HG03108 (cell line): ENCODE measurements around the gene DCHS2.

Experiments
- ATAC-seq: cut with Tn5 transposase; IDR thresholded peaks from one replicate; pipeline ENCODE4 v1.9.1; 2021; ENCODE audit warnings: moderate library complexity; ENCODE audit not compliant: unreplicated experiment

The DCHS2 gene

GRCh38 chr4:154329939-154330338, 161.7 kb downstream of the DCHS2 start:
- ATAC-seq = no peak

- ATAC-seq = no peak
These were observed 162.2 kb downstream of the DCHS2 start for GRCh38 chr4:154329268-154329868.

GRCh38 chr4:154328030-154328429, 163.6 kb downstream of the DCHS2 start:
- ATAC-seq = no peak

DNA sequence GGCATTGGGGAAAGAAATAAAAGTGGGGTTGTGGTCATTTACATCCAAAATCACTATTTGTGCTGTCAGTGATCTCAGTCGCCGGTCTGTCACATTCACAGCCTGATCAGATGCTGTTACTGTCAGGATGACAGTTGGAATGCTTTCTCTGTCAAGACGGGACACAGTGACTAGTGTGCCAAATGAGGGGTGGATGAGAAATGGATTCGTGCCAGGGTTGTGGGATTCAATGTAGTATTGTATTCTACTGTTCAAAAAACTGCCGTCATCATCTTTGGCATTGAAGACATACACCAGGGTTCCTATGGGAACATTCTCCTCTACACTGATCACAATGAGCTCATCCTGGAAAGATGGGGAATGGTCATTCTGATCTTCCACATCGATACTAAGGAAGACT, 171.1 kb downstream of the DCHS2 start:
- no peak for ATAC-seq

DNA sequence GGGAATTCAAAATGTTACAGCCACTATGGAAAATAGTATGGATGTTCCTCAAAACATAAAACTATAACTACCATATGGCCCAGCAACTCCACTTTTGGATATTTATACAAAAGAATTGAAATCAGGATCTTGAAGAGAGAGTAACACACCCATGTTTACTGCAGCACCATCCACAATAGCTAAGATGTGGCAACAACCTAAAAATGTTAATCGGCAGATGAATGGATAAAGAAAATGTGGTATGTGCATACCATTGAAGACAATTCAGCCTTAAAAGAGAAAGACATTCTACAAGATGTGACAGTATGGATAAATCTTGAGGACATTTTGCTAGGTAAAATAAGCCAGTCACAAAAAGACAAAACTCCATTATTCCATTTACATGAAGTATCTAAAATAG, 171.9 kb downstream of the DCHS2 start:
- ATAC-seq = no peak

DNA sequence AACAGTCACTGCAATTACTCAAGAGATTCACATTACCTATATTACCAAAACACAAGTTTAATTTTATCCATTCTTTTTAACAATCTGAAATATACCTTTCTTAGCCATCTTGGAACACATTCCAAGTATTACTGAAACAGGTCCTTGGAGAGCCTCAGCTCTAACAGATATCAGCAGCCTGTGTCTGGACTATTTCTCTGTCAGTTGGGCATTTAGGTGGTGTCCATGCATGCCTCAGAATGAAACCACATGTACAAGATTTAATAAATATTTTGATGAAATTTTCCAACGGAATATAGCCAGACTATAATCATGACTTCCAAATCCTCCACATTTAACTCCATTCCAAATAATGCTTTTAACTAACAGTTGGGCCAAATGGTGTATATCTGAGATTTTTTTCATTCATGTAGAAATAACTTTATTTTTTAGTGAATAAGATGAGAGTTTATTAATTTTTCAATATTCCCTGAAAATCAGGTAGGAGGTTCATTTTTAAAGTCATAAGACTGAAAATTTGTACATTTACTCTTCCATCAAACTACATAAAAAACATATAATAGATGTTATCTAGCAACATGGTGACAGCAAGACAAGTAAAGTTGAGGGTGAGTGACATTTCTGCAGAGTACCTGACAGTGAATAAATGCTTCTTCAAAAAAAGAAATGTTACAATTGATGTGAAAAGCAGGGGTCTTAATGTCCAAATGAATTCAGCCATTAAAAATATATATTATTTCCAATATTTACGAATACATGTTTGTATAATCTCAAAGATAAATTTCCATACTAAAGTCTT, 174.2 kb downstream of the DCHS2 start:
- no peak for ATAC-seq

DNA sequence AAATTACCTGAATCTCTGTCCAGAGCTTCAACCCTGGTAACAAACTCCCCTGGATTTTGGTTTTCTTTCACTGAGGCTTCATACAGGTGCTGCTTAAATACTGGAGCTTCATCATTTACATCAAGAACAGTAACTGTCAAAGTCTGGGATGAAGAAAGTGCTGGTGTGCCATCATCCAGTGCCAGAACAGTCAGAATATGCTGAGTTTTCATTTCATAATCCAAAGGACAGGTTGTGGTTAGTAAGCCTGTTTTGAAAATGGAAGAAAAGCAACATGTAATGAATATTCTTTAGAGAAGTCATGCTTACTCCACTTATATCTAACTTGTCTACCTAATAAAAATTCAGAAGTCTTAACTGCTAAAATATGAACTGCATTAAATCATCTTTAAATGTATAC, 175.9 kb downstream of the DCHS2 start:
- ATAC-seq = no peak

DNA sequence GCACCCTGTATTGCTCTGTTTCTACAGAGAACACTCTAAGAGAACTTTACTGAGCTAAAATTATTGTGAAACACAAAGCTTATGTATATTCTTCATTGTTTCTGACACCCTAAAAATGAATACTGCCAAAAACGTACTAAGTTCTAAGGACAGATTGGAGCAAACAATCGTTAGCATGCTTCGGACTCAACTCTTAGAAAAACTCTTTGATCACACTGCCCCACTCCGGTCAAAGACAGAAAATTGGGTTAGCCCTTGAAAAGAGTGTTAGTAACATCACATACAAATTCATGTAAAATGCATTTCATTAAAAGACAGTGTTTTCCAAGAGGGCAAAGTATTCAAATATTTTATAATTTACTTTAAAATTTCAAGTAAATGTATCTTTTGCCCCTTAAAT, 177.4 kb downstream of the DCHS2 start:
- ATAC-seq = no peak

- no peak for ATAC-seq
These were observed 178.5 kb downstream of the DCHS2 start for GRCh38 chr4:154313004-154313585.

GRCh38 chr4:154312246-154312645, 179.4 kb downstream of the DCHS2 start:
- ATAC-seq = no peak

DNA sequence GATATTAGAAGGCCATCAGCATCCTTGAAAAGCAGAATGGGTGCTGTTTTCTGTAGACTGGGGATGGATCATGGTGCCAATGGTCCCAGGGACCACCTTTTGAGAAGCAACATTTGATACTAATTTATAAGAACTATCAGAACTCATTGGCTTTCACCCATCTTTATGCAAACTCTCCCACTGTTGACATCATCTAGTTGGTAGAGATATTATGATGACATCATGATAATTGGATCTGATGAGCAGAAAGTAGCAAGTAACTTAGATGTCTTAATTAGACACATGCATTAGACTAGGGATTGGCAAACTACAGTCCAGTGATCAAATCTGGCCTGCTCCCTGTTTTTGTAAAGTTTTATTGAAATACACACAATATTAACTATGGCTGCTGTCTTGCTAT, 181.0 kb downstream of the DCHS2 start:
- no peak for ATAC-seq

DNA sequence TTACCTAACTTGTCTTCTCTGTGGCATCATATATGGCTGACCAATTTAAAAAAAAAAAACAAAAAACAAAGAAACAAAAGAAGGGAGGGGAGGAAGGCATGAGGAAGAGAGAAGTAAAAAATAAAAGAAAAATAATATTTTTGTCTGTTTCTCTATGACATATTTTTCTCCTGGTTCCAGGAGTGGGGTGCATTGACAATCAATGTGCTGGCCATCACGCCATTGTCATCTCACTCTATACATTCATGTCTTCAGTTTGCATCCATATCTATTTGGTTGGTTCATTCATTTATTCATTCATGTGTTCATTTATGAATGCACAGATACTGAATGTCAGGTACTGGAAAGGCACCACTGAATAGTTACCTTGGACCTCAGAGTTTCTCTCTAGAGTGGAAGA, 183.4 kb downstream of the DCHS2 start:
- no peak for ATAC-seq

DNA sequence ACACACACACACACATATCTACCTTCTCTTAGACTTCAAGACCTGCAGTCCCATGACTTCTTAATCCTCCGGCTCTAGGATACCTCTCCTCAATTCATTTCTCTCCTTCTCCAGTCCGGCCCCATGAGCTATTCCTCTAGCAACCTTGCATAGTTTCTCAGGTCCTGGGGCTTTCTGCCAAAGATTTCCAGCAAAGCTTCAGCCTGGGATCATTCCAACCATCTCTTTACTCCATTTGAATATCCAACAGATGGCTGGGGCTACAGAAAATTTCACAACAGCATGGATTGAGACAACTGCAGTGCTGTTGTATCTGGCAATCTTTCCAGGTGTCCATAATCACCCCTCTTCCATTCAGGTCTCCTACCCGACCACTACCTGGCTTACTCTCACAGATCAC, 184.1 kb downstream of the DCHS2 start:
- no peak for ATAC-seq

DNA sequence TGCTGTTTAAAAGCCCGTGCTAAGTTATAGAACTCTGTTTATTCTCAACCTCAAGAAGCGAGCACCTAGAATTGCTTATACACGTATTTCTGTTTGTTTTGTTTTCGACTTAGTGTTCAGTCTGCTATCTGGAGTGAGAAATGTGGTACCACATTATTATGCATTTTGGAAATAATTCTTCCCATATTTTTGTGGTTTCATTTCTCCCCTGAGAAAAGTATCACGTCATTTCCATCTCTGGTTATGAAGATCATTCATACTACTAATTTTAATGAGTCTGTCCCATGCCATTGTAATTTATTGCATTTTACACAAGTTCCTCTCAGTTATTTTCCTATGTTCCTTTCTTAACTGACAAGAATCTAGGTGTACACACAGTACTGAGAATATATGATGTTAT, 186.0 kb downstream of the DCHS2 start:
- ATAC-seq = no peak

DNA sequence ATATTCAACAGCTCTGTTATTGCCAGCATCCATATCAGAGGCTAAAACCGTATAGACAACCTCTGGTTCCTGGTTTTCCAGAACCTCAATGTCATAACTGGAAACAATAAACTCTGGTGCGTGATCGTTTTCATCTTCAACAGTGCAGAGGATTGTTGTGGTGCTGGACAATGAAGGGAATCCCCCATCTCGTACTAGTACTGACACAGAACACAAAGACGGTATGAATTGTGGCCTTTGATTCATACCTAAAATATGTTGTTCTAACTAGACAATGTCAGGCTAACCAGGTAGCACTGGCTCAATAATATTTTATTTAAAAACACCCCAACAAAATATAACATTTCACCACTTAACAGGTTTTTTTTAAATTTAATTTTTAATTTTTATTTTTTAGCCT, 186.9 kb downstream of the DCHS2 start:
- no peak for ATAC-seq

GRCh38 chr4:154294652-154295350, 196.8 kb downstream of the DCHS2 start:
- ATAC-seq = no peak

DNA sequence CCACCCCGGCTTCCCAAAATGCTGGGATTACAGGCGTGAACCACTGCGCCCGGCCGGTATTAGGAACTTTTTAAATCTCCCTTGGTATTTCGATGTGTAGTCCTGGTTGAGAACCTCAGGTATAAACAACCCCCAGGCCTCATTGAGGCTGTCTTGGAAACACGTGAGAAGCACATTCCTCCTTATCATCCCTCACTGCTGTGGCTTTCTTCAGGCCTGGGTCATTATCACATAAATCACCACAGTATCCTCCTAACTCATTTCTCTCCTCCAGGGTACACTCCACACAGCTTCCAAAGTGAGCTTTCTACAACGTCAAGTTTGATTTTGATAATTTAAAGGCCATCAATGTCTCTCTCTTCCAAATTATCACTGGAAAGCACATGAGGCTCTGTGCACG, 198.2 kb downstream of the DCHS2 start:
- ATAC-seq = no peak

DNA sequence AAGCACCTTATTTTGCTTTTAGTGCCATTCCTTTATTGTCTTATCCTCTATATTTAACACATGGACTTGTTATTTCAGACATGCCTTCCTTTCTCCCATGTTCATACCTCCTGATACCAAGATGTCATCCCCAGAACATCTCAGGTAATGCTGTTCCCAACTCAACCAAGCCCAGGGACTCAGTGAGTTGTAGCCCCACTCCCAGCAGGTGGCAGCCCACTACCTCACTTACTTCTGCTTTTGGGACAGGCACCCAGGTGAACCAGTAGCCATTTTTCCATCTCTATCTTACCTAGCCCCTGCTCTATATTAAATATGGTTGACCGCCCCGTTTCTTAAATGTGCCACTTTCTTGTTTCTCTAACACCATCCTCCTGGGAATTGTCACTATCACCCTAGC, 199.0 kb downstream of the DCHS2 start:
- no peak for ATAC-seq

- no peak for ATAC-seq
These were observed 214.4 kb downstream of the DCHS2 start for GRCh38 chr4:154277172-154277571.

- ATAC-seq = no peak
These were observed 215.1 kb downstream of the DCHS2 start for GRCh38 chr4:154276496-154276895.

DNA sequence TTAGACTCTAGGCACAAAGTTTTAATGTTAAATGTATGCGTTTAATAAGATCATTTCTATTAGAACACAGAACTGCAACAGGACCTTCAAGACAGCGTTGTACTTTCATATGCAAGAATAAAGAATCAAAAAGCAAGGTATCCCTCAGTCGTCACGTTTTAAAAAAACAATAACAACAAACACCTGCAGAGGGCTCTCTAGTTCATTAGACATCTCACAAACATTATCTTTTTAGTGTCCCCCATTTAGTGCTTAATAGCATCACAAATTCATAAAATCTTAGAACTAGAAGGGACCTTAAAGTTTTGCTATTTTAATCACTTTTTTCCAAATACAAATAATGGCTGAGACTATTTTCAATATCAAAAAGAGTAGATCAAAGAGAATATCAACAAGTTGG, 236.6 kb downstream of the DCHS2 start:
- no peak for ATAC-seq

- ATAC-seq = no peak
These were observed 257.0 kb downstream of the DCHS2 start for GRCh38 chr4:154234576-154234975.
